Spinal cord (tissue), 10 donors: ENCODE measurements around the gene NR4A2. TPM values are rescaled to one million over a fixed set of nuclear protein-coding genes. Genes with fewer than 3 reads are reported as not detected.

Experiments used
- DNase-seq, 6 donors: peaks; one replicate each; pipeline versions ENCODE4 v3.0.0 to v3.0.0-alpha.2; 2013 to 2015; ENCODE audit warnings: low spot score in 6 of 6, low read depth in 4 of 6
- H3K27ac ChIP-seq: one replicate; pipeline ENCODE4 v1.5.1; 2013; ENCODE audit warnings: low read depth, low read length, control low read depth
- H3K27me3 ChIP-seq: one replicate; pipeline ENCODE4 v1.6.1; 2013; ENCODE audit warnings: low read length; ENCODE audit not compliant: control insufficient read depth, insufficient read depth
- H3K36me3 ChIP-seq: one replicate; pipeline ENCODE4 v1.6.1; 2013; ENCODE audit warnings: low read length; ENCODE audit not compliant: control insufficient read depth, insufficient read depth
- H3K4me1 ChIP-seq: one replicate; pipeline ENCODE4 v1.6.1; 2013; ENCODE audit warnings: low read length; ENCODE audit not compliant: control insufficient read depth, insufficient read depth
- H3K4me3 ChIP-seq: one replicate; pipeline ENCODE4 v1.5.1; 2013; ENCODE audit warnings: low read depth, low read length, control low read depth
- H3K9me3 ChIP-seq: one replicate; pipeline ENCODE4 v1.6.1; 2013; ENCODE audit warnings: low read length; ENCODE audit not compliant: control insufficient read depth, insufficient read depth
- WGBS: methylation state at CpG from one replicate; pipeline ENCODE4 v1.1.5; 2013; ENCODE audit warnings: missing lambda C conversion rate; ENCODE audit not compliant: insufficient coverage; 5-methylcytosine and 5-hydroxymethylcytosine counted together
- polyA plus RNA-seq, 2 donors: library from polyadenylated mRNA; unstranded; fragments of 120-200 nt; gene quantifications; one replicate each; pipeline ENCODE4 v1.2.1, GENCODE V29; 2013; ENCODE audit not compliant: insufficient read length in 2 of 2
- total RNA-seq, 2 donors: library from RNA; depleted of rRNA in 1 of 2; stranded (reverse); fragments of 120-200 nt in 1 of 2; fragments of >200 nt in 1 of 2; gene quantifications; one replicate each; pipeline versions ENCODE4 v1.2.3 to v1.2.4, GENCODE V29; 2013 to 2014
- donor health status: healthy.

NR4A2 gene
- total and polyA plus RNA-seq, 4 donors = 4.0 to 7.6 (median 5.8) TPM

DNA sequence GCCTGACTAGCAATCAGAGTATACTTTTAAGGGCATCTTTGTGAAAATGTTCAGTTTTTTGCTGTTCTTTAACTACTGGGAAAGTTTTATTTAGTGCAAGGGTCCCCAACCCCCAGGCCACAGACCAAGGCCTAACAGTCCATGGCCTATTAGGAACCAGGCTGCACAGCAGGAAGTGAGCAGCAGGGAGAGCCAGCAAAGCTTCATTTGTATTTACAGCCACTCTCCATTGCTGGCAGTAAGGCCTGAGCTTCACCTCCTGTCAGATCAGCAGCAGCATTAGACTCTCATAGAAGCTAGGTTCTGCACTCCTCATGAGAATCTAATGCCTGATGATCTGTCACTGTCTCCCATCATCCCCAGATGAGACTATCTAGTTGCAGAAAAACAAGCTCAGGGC lies 17.1 kb upstream of the NR4A2 start:
- no peaks in the 10 kb centered on the region for H3K27me3 ChIP-seq
- no peaks in the 10 kb centered on the region for H3K9me3 ChIP-seq
- no peak overlapping the region for H3K4me3 ChIP-seq
- DNase-seq = no peak
- H3K36me3 ChIP-seq = no peaks in the 10 kb centered on the region
- no peaks in the 10 kb centered on the region for H3K4me1 ChIP-seq
- H3K27ac ChIP-seq = no peak overlapping the region

- DNase-seq = no peak
- Histone ChIP-seq H3K36me3 (no peaks in the 10 kb centered on the region), H3K4me1 (no peaks in the 10 kb centered on the region), H3K4me3 (no peak overlapping the region), H3K9me3 (no peaks in the 10 kb centered on the region), H3K27me3 (no peaks in the 10 kb centered on the region), H3K27ac (no peak overlapping the region)
Measured at GRCh38 chr2:156349161-156349560, 16.6 kb upstream of the NR4A2 start.

DNA sequence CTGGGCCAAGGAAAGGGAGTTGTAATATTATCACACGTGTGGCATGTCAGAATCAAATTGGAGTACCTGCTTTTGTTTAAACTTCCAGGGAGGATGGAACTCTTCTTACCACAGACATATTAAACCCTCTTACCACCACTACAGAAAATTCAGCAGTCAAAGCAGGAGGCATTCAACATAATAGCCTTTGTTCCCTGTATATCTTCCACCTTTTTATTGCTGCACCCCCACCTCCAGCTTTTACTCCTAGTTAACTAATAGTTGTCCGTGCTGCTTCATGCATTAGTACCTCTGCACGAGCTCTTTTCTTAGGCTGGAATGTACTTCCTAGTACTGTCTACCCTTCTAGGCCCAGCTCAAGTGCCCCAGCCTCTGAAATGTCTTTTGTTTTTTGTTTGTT lies 14.9 kb upstream of the NR4A2 start:
- H3K27me3 ChIP-seq = peaks cover 4% of the 10 kb centered on the region
- H3K4me1 ChIP-seq = peaks cover 6% of the 10 kb centered on the region
- H3K9me3 ChIP-seq = no peaks in the 10 kb centered on the region
- DNase-seq = no peak
- no peaks in the 10 kb centered on the region for H3K36me3 ChIP-seq
- WGBS = 90% methylated on average over 2 of the region's 3 CpGs
- no peak overlapping the region for H3K27ac ChIP-seq
- H3K4me3 ChIP-seq = no peak overlapping the region

- Histone ChIP-seq H3K9me3 (no peaks in the 10 kb centered on the region), H3K4me1 (peaks cover 9% of the 10 kb centered on the region), H3K4me3 (no peak overlapping the region), H3K27ac (no peak overlapping the region), H3K27me3 (peaks cover 8% of the 10 kb centered on the region), H3K36me3 (no peaks in the 10 kb centered on the region)
- DNase-seq = no peak
- 83% methylated on average over 4 of the region's 4 CpGs for WGBS
Measured at GRCh38 chr2:156346731-156347130, 14.2 kb upstream of the NR4A2 start.

DNA sequence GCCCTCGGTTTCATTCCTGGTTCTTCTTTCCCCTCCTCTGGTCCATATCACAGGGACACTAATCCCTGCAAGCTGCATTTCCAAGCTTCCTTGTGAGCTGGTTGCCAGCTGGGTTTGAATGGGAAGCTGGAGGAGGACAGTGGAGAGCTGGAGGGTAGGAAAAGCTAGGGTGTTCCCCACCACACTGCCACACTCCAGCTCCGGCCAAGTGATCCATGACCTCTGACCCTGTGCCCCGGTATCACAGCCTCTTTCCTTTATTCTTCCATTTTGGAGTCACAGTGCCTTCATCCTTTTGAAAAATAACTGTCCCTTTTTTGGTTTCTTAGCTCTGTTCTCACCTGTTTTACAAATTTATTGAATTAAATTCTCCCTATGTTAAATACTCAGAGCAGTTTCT lies 13.1 kb upstream of the NR4A2 start:
- Histone ChIP-seq H3K9me3 (no peaks in the 10 kb centered on the region), H3K4me1 (peaks cover 17% of the 10 kb centered on the region), H3K4me3 (no peak overlapping the region), H3K27ac (no peak overlapping the region), H3K36me3 (no peaks in the 10 kb centered on the region), H3K27me3 (peaks cover 19% of the 10 kb centered on the region)
- no peak for DNase-seq
- WGBS = 75% methylated on average over 2 of the region's 3 CpGs

GRCh38 chr2:156343940-156344301 lies 11.4 kb upstream of the NR4A2 start:
- no CpG with 5 or more reads among the region's 2 CpGs for WGBS
- no peak for DNase-seq
- no peak overlapping the region for H3K27ac ChIP-seq

GRCh38 chr2:156343096-156343939 lies 10.8 kb upstream of the NR4A2 start:
- Histone ChIP-seq H3K27me3 (peaks cover 19% of the 10 kb centered on the region), H3K36me3 (no peaks in the 10 kb centered on the region), H3K27ac (peak overlapping the region; percentile 85), H3K9me3 (no peaks in the 10 kb centered on the region), H3K4me3 (peak overlapping the region; percentile 70), H3K4me1 (peaks cover 17% of the 10 kb centered on the region)
- DNase-seq = no peak
- no CpG with 5 or more reads among the region's 6 CpGs for WGBS

More at GRCh38 chr2:156343940-156344301, 11.4 kb upstream of the NR4A2 start:
- H3K4me1 ChIP-seq = peaks cover 17% of the 10 kb centered on the region
- H3K36me3 ChIP-seq = no peaks in the 10 kb centered on the region
- no peak overlapping the region for H3K4me3 ChIP-seq
- peaks cover 19% of the 10 kb centered on the region for H3K27me3 ChIP-seq
- no peaks in the 10 kb centered on the region for H3K9me3 ChIP-seq

GRCh38 chr2:156342254-156343095 lies 10.0 kb upstream of the NR4A2 start:
- peaks cover 19% of the 10 kb centered on the region for H3K27me3 ChIP-seq
- DNase-seq = peak in 5 of 6 donors; percentile 58 to 96 (median 77)
- no peaks in the 10 kb centered on the region for H3K9me3 ChIP-seq
- H3K36me3 ChIP-seq = no peaks in the 10 kb centered on the region
- peak overlapping the region; percentile 91 for H3K4me3 ChIP-seq
- WGBS = under 1% methylated on average over 60 of the region's 86 CpGs
- peak overlapping the region; percentile 99 for H3K27ac ChIP-seq
- H3K4me1 ChIP-seq = peaks cover 17% of the 10 kb centered on the region

GRCh38 chr2:156341452-156342253 lies 9.1 kb upstream of the NR4A2 start:
- H3K9me3 ChIP-seq = no peaks in the 10 kb centered on the region
- peaks cover 17% of the 10 kb centered on the region for H3K4me1 ChIP-seq
- H3K36me3 ChIP-seq = no peaks in the 10 kb centered on the region
- peak overlapping the region; percentile 99 for H3K27ac ChIP-seq
- peak overlapping the region; percentile 91 for H3K4me3 ChIP-seq
- peaks cover 19% of the 10 kb centered on the region for H3K27me3 ChIP-seq
- peak in 4 of 6 donors; percentile 53 to 93 (median 70) for DNase-seq
- WGBS = under 1% methylated on average over 61 of the region's 62 CpGs
